Kasumi-1 (cell line): Measurements from ENCODE around the gene SASH3.

Source experiments
- DNase-seq, 2 experiments: peaks; one replicate each; lab custom pipeline; 2025; lab: John Stamatoyannopoulos, UW

The SASH3 gene

DNA sequence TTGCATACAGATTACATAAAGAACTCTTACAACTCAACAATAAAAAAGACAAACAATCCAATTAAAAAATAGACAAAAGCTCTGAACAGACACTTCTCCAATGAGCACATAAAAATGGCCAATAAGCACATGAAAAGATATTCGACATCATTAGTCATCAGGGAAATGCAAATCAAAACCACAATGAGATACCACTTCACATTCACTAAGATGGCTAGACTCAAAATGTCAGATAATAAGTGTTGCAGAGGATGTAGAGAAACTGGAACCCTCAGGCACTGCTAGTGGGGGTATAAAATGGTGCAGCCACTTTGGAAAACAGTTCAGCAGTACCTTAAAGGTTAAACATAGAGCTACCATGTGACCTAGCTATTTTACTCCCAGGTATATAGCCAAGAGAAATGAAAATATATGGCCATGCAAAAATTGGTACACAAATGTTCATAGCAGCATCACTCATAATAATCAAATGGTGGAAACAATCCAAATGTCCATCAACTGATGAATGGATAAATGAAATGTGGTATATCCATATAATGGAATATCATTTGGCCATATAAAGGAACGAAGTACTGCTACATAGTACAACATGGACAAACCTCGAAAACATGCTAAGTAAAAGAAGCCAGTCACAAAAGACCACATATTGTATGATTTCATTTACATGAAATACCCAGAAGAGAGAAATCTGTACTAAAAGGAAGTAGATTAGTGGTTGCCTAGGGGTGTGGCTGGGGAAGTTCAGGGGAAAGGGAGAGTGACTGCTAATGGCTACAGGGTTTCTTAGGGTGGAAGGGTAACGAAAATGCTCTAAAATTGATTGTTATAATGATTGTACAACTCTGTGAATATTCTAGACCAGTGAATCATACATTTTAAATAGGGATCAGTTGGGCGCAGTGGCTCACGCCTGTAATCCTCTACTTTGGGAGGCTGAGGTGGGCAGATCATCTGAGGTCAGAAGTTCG lies 29.4 kb downstream of the SASH3 start:
- peak in 1 of 2 experiments; percentile 1 for DNase-seq

DNA sequence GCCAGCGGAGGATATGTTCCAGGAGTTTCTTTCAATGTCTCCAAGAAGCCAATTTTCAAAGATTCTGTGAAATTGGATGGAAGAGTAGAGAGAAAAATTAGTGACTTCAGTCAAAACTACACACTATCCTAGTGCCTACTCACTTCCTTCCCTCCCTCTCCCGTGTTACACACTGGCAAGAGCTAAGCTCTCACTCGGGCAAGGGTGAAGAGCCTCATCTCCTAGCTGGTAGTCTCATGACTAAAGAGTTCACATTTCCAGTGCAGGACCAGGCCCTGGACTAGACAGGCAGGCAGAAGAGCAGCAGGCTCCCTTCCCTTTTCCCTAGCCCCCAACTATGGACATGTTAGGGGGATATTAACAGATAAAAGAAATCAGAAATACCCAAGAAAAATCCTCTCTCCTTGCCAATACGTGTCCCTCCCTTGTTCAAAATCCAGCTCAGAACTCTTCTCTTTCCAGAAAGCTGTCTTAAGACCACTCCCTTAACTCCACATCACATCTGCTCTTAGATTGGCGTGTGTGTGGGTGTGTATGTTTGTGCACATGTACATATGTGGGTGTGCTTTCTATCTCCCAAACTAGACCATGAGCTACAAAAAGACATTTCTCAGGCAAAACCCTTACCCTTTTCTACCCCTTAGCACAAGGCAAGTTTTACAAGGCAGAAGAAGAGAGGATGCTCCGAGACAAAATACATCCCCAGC lies 34.1 kb downstream of the SASH3 start:
- DNase-seq: no peak

DNA sequence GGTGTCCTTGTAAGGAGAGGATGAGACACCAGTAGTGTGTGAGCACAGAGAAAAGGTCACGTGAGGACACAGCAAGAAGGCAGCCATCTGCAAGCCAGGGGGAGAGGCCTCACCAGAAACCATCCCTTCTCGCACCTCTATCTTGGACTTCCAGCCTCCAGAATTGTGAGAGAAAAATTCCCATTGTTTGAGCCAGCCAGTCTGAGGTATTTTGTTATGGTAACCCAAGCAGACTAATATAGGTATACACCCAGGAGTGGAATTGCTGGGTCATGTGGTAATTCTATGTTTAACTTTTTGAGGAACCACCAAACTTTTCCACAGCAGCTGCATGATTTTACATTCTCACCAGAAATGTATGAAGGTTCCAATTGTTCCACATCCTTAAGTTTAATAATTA lies 38.4 kb downstream of the SASH3 start:
- DNase-seq: no peak

DNA sequence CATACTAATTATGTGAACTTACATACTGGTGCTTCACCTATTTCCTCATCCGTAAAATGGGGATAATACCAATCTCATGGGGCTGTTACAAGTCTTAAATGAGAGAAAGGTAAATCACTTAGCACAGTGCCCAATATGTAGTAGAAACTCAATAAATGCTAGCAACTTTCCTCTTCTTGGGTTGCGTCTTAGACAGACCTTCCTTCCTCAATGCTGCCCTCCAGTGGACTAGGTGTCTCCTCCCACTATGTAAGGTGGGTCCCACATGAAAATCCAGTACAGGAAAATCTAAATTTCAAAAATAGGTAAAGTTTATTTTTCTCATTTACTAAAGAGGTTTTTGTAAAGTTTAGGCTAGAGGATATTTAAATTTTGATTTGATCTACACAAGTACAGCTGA lies 43.4 kb downstream of the SASH3 start:
- DNase-seq: peak; percentile 21 to 62

DNA sequence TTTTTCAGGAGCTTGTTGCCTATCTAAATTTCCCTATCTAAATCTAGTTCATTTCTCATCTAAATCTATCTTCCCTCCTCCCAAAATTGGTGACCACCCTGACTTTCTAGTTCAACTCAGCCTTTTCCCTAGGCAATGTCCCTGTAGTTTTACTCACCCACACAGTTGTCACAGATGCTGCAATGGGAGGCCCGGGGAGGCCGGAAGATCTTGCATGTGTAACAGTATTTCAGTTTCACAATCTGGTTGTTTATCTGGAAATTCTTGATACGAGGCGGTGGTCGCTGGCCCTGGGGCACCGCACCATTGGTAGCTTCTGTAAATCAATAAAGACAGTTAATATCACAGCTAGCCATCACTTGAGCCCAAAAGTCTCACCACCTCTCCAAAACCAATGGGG lies 43.8 kb downstream of the SASH3 start:
- DNase-seq: no peak

DNA sequence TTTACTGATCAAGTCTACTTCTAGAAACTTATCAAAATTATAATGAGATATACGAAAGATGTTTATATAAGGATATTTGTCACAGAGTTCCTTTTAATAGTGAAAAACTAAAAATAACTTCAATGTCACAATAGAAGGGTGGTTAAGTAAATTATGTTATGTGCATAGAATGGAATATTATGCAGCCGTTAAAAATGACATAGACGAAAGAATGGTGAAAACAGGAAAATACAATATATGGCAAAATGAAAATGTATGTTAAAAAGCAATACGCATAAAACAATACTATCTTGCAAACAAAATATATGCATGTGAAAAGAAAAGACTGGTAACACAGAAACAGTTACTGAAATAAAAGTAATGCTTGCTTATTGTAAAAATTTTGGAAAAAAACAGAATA lies 44.9 kb downstream of the SASH3 start:
- DNase-seq: no peak

DNA sequence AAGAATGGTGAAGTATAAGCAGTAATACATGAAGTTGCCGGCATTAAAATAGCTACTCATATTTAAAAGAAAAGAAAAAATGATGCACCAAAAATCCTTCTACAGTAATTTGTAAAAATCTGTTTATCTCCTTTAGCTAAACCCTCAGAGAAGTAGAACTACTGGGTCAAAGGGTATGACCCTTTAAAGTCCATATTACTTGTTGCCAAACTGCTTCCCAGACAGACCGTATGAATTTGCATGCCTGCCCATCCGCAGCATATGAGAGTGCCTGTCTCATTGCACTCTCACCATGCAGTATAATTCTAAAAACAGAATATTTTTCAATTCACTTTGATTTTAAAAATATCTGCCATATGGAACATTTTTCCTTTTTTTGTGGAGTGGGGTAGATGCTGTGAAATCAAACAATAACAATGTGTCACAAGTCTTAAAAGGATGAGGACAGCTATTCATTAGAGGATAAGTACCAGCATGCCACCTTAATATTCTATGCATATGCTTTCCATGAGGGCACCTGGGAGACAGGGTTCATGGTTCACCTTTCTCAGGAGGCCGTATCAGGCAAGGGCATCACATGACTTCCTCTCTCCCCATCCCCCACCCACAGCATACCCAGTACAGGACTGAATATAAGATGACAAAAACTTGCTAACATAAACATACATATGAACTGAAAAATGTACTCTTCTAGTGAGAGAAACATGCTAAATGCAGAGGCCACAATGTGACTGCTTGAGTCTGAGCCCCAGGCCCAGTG lies 46.2 kb downstream of the SASH3 start:
- DNase-seq: no peak

DNA sequence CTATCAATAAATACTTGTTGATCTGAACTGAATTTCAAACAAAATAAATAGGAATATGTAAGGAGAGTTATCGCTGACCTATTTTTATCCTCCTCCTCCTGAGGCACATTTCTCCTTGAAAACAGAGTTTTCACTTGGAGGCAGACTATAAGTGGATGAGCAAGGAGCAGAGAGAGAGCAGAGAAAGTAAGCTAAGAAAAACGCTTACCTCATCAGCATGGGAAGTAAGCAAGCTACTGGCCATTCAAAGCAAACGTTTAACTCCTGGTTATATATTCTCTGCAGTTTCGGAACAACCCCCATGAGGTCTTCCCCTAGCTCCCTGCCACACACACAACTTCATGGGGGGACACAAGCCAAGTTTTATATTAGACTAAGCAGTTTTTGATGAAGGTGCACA lies 50.7 kb downstream of the SASH3 start:
- no peak for DNase-seq

DNA sequence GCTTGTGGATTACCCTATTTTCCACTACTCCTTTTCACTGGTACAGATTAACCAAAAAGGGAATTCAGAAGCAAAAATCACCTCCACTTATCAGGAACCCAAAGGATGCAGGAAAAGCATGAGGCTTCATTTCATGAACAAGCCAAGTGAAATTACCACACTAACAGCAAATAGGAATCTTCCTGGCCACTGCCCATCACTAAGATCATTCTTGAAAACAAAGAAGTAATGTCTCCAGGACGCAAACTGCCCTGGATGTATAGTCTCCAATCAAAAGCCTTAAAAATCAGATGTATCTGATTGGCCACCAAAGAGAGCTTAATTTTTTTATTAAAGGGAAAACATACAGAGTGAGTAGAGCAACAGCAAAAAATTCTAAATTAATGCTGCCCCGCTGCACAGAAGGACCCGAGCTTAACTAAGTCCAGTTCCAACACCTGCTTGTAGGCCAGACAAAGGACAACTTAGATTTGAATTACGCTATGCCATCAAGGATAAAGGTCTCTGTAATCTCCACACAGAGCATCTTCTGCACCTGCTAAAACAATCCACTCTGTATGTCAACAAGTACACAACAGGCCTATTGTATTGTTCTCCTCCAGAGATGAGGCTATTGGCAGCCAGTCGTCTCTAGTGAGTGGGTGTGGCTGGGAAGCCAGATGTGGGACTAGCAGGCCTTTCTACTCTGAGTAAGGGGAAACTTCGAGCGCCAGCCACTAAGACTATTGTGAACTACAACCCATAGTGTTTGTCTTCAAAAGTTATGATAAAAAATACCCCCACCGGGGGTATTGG lies 51.5 kb downstream of the SASH3 start:
- no peak for DNase-seq

DNA sequence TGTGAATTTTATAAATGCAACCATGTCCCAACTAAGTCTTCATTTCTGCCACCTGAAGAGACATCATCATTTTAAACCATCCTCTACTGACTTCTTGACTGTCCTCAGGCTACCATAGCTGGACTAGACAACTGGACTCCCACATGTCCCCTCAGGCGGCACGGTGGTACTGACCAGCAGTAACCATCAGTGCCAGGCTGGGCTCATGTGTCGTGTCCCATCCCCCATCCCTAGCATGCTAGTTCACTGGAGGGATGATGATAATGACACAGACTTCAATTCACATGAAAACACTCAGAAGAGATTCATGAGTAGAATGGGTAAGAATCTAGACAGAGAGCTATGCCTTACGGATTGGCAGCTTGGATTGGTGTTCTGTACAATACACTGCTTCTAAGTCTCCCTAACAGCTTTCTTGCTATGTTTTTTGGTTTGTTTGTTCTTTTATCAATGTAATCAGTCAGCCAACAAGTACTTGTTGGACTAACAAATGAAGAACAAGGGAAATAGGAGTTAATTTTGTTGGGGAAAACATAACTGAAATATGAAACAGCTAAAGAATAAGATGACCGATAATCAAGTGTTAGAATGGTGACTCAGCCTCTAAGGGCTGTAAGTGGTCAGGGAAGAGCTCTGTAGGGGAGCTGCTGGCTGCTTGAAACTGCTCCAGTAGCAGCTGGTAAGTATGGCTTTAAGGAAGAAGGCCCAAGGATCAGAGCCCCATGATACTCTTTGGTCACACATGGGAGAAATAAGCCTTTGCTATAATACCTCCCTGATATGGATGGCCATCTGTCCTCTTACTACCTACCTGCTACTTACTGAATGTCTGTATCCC lies 53.6 kb downstream of the SASH3 start:
- DNase-seq: no peak

DNA sequence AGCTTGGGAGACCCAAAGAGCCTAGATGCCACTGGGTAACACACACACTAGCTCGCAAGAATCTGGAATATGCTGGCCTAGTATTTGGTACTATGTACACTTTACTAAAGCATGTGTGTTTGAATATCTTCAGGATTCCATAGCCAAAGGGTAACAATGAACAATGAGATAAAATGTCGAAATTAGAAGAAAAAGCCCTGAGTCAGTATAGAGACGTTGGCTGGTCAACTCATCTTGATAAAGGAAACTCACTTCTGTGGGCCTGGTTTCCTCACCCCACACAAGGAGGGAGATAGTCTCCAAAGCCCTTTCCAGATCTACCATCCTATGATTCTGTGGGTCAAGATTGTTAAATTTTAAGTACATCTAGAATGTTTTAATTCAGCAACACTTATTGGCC lies 57.1 kb downstream of the SASH3 start:
- no peak for DNase-seq

DNA sequence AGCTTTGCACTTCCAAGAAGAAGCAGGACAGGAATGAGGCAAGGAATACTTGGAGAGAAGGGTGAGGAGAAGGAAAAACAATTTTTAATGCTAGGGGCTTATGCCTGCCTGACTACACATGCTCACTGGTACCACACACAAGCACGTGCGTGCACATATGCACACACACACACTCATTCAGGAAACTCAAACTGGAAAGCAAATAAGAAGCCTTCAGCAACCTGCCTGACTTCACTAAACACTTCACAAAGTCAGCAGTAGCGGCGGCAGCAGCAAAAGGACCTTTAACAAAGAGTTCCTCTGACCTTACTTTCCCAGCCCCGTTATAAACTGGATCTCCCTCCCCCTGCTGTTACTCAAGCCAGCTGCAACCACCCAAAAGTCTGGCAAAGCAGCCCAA lies 60.6 kb downstream of the SASH3 start:
- DNase-seq: no peak

DNA sequence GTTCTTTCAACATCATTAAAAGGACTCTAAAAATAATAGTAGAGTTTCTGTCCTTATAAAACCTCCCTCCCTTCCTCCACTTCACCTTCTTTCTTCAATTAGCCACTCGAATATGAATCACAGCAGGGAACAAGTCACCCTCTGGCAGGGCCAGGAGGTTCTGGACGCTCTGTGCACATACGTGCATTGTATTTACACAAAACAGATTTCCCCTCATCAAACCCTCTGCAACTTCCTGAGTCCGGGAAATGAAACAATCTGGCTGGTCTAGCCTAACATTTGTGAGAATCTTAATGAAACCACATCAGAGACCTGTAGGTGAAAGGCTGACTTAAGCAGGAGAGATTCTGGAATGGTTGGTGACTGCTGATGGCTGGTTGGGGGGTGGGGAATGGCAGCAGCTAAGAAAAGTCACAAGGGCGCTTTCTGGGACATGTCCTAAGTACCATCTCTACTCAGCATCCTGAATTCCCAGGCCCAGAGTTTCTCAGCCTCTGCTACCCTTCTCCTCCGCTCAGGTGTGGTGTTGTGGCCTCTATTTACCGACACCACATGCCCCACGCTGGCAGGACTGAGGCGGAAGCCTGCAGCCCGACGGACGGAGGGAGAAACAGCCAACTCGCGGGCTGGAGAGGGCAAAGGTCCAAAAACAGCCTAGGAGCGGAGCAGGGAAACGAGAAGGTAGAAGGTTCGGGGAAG lies 62.9 kb downstream of the SASH3 start:
- DNase-seq: no peak

DNA sequence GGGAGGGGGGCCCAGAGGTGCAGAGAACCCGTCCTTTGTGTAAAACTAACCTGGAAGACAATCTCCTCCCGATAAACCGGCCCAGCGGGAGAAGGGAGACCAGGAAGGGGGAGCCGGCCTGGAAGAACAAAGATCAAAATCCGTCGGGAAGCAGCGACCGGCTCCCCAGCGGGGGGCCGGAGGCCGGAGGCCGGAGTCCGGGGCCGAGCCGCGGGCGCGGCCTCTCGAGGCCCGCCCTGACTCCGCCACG lies 63.4 kb downstream of the SASH3 start:
- DNase-seq: no peak

DNA sequence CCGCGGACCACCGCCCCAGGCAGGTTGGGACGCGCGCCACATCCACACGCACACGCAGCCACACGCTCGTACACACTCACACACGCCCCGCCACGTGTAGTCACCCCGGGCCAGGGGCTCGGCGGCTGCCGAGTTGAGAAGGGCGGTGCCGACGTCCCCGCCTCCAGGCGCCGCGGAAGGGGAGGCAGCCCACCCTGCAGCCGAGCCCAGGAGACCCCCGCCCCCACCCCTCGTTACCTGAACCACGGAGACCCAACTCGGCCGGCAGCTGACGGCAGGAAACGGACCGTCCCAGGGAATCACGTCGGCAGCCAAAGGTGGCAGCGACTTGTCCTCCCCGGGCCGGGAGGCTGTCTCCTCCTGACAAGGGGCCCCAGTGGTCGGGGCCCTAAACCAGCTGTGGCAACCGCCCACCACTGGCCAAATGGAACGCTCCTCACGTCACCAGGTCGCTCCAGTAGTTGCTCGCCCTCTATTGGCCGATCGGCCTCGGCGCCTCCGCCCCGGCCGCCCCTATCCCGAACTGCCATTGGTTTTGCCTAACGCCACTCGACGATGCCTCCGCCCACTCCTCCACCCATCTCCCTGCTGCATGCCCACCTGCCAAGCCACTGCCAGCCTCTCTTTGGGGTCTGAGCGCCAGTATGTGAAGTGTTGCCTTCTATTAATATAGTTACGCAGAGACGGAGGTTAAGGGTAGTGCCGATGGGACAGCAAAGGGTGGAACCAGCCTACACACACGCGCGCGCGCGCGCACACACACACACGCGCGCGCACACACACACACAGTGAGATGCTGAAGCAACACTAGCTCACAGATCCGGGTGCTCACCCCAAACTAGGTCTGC lies 63.9 kb downstream of the SASH3 start, which contains the start of gene ZDHHC9:
TSS of gene ZDHHC9 (minus strand) at position 428 of the 848 bp plus-strand sequence. CDS start 1,941 bp downstream, outside the sequence.
- peak; percentile 77 to 82 for DNase-seq
